ENCODE data around the gene PPM1J.

GRCh38 chr1:112713466-112714312, 1.4 kb downstream of the PPM1J start:
- TF ChIP-seq CTCF (IDR thresholded peaks at IDR 0.05 in 2 of 3, conservative IDR thresholded peaks at IDR 0.05 in 1 of 3; ENCODE audit: insufficient read depth in 2 of 3, low read depth in 1 of 3, low read length in 3 of 3): no peak
- TF ChIP-seq ZNF121 (CRISPR knock-in tag; conservative IDR thresholded peaks at IDR 0.05): no peak
- no peak for TF ChIP-seq TFAM (CRISPR knock-in tag; conservative IDR thresholded peaks at IDR 0.05)
- TF ChIP-seq, protein P1, sequence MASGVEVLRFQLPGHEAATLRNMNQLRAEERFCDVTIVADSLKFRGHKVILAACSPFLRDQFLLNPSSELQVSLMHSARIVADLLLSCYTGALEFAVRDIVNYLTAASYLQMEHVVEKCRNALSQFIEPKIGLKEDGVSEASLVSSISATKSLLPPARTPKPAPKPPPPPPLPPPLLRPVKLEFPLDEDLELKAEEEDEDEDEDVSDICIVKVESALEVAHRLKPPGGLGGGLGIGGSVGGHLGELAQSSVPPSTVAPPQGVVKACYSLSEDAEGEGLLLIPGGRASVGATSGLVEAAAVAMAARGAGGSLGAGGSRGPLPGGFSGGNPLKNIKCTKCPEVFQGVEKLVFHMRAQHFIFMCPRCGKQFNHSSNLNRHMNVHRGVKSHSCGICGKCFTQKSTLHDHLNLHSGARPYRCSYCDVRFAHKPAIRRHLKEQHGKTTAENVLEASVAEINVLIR (CRISPR knock-in tag; IDR thresholded peaks at IDR 0.05): no peak
- no peak for TF ChIP-seq KAT8 (IDR thresholded peaks at IDR 0.05; ENCODE audit: low read depth)
- TF ChIP-seq NR2C2 (CRISPR knock-in tag; IDR thresholded peaks at IDR 0.05): no peak
- no peak for TF ChIP-seq NR2C2 (tag; IDR thresholded peaks at IDR 0.05)
- TF ChIP-seq ZFP91 (CRISPR knock-in tag; IDR thresholded peaks at IDR 0.05): no peak
- TF ChIP-seq EZH2 (IDR thresholded peaks at IDR 0.05; ENCODE audit: borderline replicate concordance, low read depth, low read length): no peak
- TF ChIP-seq, protein P2, sequence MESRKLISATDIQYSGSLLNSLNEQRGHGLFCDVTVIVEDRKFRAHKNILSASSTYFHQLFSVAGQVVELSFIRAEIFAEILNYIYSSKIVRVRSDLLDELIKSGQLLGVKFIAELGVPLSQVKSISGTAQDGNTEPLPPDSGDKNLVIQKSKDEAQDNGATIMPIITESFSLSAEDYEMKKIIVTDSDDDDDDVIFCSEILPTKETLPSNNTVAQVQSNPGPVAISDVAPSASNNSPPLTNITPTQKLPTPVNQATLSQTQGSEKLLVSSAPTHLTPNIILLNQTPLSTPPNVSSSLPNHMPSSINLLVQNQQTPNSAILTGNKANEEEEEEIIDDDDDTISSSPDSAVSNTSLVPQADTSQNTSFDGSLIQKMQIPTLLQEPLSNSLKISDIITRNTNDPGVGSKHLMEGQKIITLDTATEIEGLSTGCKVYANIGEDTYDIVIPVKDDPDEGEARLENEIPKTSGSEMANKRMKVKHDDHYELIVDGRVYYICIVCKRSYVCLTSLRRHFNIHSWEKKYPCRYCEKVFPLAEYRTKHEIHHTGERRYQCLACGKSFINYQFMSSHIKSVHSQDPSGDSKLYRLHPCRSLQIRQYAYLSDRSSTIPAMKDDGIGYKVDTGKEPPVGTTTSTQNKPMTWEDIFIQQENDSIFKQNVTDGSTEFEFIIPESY (CRISPR knock-in tag; IDR thresholded peaks at IDR 0.05): 0 out of 2 replicates have a peak, but pooled peaks have one; percentile 26
- no peak for TF ChIP-seq BRCA1 (IDR thresholded peaks at IDR 0.05)
- TF ChIP-seq BRCA1 (CRISPR knock-in tag; IDR thresholded peaks at IDR 0.05): no peak
- TF ChIP-seq, protein P3, sequence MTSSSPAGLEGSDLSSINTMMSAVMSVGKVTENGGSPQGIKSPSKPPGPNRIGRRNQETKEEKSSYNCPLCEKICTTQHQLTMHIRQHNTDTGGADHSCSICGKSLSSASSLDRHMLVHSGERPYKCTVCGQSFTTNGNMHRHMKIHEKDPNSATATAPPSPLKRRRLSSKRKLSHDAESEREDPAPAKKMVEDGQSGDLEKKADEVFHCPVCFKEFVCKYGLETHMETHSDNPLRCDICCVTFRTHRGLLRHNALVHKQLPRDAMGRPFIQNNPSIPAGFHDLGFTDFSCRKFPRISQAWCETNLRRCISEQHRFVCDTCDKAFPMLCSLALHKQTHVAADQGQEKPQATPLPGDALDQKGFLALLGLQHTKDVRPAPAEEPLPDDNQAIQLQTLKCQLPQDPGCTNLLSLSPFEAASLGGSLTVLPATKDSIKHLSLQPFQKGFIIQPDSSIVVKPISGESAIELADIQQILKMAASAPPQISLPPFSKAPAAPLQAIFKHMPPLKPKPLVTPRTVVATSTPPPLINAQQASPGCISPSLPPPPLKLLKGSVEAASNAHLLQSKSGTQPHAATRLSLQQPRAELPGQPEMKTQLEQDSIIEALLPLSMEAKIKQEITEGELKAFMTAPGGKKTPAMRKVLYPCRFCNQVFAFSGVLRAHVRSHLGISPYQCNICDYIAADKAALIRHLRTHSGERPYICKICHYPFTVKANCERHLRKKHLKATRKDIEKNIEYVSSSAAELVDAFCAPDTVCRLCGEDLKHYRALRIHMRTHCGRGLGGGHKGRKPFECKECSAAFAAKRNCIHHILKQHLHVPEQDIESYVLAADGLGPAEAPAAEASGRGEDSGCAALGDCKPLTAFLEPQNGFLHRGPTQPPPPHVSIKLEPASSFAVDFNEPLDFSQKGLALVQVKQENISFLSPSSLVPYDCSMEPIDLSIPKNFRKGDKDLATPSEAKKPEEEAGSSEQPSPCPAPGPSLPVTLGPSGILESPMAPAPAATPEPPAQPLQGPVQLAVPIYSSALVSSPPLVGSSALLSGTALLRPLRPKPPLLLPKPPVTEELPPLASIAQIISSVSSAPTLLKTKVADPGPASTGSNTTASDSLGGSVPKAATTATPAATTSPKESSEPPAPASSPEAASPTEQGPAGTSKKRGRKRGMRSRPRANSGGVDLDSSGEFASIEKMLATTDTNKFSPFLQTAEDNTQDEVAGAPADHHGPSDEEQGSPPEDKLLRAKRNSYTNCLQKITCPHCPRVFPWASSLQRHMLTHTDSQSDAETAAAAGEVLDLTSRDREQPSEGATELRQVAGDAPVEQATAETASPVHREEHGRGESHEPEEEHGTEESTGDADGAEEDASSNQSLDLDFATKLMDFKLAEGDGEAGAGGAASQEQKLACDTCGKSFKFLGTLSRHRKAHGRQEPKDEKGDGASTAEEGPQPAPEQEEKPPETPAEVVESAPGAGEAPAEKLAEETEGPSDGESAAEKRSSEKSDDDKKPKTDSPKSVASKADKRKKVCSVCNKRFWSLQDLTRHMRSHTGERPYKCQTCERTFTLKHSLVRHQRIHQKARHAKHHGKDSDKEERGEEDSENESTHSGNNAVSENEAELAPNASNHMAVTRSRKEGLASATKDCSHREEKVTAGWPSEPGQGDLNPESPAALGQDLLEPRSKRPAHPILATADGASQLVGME (CRISPR knock-in tag; IDR thresholded peaks at IDR 0.05): no peak
- no peak for TF ChIP-seq POLR2AphosphoS2 (IDR thresholded peaks at IDR 0.05; ENCODE audit: low read length)
